ENCODE data around the gene TBC1D1. TPM values are rescaled to one million over a fixed set of nuclear protein-coding genes. Genes with fewer than 3 reads are reported as not detected.
A peak's percentile ranks its signal among the peaks of the same experiment; 100 is the strongest.

The TBC1D1 gene
- polyA plus RNA-seq, 3 donors = 23.3 to 70.0 (median 31.5) TPM

DNA sequence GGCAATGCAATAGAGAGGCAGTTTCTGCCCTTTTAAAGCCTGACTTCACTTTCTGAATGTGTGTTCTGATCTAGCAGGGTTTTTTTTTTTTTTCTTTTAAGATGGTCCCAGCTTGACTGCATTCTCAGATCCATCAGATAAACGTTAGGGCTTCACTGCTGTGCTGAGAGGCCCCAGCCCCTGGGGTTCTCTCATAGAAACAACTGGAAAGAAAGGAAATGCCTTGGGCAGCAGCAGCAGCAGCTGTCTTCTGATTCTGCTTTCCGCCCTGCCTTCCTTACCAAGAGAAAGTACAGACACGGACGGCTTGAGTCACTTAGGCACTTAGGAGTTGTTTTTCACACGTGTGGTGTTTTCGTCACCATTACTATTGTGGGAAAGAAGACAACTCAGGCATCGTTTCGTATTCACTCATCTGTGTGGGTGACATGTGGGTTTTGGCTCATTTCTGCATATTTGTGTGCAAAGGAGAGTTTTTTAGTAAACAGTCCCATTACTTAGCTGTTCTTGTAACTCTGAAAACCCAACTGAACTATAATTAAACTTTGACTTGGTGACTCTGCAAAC, 241.3 kb downstream of the TBC1D1 start:
- 40% methylated on average over 1 of the region's 8 CpGs for WGBS (ENCODE audit: insufficient coverage)
- H3K27me3 ChIP-seq (ENCODE audit: control insufficient read depth in 2 of 2, insufficient read depth in 2 of 2, low read length in 2 of 2) = no peaks in the 10 kb centered on the region
- H3K36me3 Mint-ChIP-seq = peaks cover 86 to 94% of the 10 kb centered on the region in 2 donors
- no peaks in the 10 kb centered on the region for H3K9me3 Mint-ChIP-seq
- no peak overlapping the region for H3K4me2 ChIP-seq (replicated peaks; ENCODE audit: extremely low read depth, low read length, poor library complexity, severe bottlenecking)
- H3K9me3 ChIP-seq (replicated peaks in 1 of 2; ENCODE audit: control insufficient read depth in 1 of 2, insufficient read depth in 1 of 2, low read length in 2 of 2) = no peaks in the 10 kb centered on the region
- no peak overlapping the region for H3K4me3 ChIP-seq (replicated peaks in 1 of 3; ENCODE audit: low read depth in 2 of 3, low read length in 3 of 3)
- peaks cover 0 to 2% (median 0%) of the 10 kb centered on the region in 3 donors for H3K27me3 Mint-ChIP-seq (ENCODE audit: low read depth in 3 of 3)
- peaks cover 15% of the 10 kb centered on the region for H3K4me1 Mint-ChIP-seq
- H2AFZ ChIP-seq (ENCODE audit: insufficient read depth, low read depth, low read length, poor library complexity, severe bottlenecking) = no peak overlapping the region
- DNase-seq = peak; percentile 3 to 81 (median 15)
- H3K79me2 ChIP-seq (ENCODE audit: insufficient read depth, low read length) = no peaks in the 10 kb centered on the region
- H3K4me1 ChIP-seq (ENCODE audit: control insufficient read depth in 1 of 2, insufficient read depth in 2 of 2, low read length in 2 of 2) = peaks cover 8 to 11% of the 10 kb centered on the region in 2 donors
- intact Hi-C loops (cut with micrococcal nuclease) = no loop called here
- no peaks in the 10 kb centered on the region for H4K20me1 ChIP-seq (ENCODE audit: insufficient read depth, low read length)
- peak overlapping the region; percentile 30 for H3K27ac ChIP-seq (ENCODE audit: low read depth in 1 of 2, low read length in 2 of 2)
- peak overlapping the region in 4 of 7 donors; percentile 7 to 71 (median 32) for H3K27ac Mint-ChIP-seq
- no peak overlapping the region for H3K9ac ChIP-seq (ENCODE audit: insufficient read depth, low read length, poor library complexity, severe bottlenecking)
- no peak overlapping the region for H3K4me3 Mint-ChIP-seq
- no peak for TF ChIP-seq CTCF (IDR thresholded peaks at IDR 0.05)
- H3K36me3 ChIP-seq (replicated peaks in 1 of 2; ENCODE audit: control insufficient read depth in 1 of 2, insufficient read depth in 2 of 2, low read length in 2 of 2) = peaks cover 80 to 100% of the 10 kb centered on the region in 2 donors

DNA sequence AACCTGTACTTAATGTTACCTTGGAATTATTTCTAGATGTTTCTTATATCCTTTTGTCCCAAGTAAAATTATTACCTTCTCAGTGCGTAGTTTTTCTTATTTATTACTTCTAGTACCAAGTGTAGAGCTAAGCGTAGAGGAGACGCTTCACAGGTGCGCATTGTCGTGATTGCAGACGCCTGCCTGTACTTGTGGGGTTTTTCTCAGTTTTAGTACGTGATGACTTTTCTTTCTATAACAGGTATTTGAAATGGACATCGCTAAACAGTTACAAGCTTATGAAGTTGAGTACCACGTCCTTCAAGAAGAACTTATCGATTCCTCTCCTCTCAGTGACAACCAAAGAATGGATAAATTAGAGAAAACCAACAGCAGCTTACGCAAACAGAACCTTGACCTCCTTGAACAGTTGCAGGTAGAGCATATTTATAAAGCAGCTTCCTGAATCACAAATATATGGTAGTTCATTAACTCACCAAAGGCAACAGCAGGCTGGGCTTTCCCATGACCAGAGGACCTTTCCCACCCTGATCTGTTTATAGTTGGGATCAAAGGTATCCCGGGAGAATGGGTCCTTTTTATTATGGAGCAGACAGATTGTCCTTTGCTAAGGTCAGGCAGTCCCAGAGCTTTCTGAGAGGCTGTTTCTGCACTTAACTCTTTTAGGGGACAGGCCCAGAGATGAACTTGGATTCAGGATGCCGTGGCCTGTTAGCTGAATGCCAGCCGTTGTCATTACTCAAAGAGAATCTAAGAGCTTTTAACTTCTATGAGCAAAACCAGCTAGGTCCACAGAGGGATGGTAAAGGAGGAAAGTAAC, 242.2 kb downstream of the TBC1D1 start:
- DNase-seq = no peak
- WGBS (ENCODE audit: insufficient coverage) = 96% methylated on average over 4 of the region's 14 CpGs

More for the DNA sequence above, 242.2 kb downstream of the TBC1D1 start:
- Histone ChIP-seq H3K27ac (ENCODE audit: low read depth in 1 of 2, low read length in 2 of 2) (peak overlapping the region in 1 of 2 donors; percentile 20), H2AFZ (ENCODE audit: insufficient read depth, low read depth, low read length, poor library complexity, severe bottlenecking) (no peak overlapping the region), H3K4me3 (replicated peaks in 1 of 3; ENCODE audit: low read depth in 2 of 3, low read length in 3 of 3) (no peak overlapping the region), H3K9ac (ENCODE audit: insufficient read depth, low read length, poor library complexity, severe bottlenecking) (no peak overlapping the region), H3K4me1 (ENCODE audit: control insufficient read depth in 1 of 2, insufficient read depth in 2 of 2, low read length in 2 of 2) (peaks cover 8 to 11% of the 10 kb centered on the region in 2 donors), H3K79me2 (ENCODE audit: insufficient read depth, low read length) (no peaks in the 10 kb centered on the region), H3K9me3 (replicated peaks in 1 of 2; ENCODE audit: control insufficient read depth in 1 of 2, insufficient read depth in 1 of 2, low read length in 2 of 2) (no peaks in the 10 kb centered on the region), H3K36me3 (replicated peaks in 1 of 2; ENCODE audit: control insufficient read depth in 1 of 2, insufficient read depth in 2 of 2, low read length in 2 of 2) (peaks cover 81 to 100% of the 10 kb centered on the region in 2 donors), H3K4me2 (replicated peaks; ENCODE audit: extremely low read depth, low read length, poor library complexity, severe bottlenecking) (no peak overlapping the region), H4K20me1 (ENCODE audit: insufficient read depth, low read length) (no peaks in the 10 kb centered on the region), H3K27me3 (ENCODE audit: control insufficient read depth in 2 of 2, insufficient read depth in 2 of 2, low read length in 2 of 2) (no peaks in the 10 kb centered on the region)
- Mint-ChIP-seq H3K36me3 (peaks cover 86 to 94% of the 10 kb centered on the region in 2 donors), H3K4me3 (no peak overlapping the region), H3K4me1 (peaks cover 14% of the 10 kb centered on the region), H3K27ac (peak overlapping the region in 4 of 7 donors; percentile 36 to 73 (median 45)), H3K27me3 (ENCODE audit: low read depth in 3 of 3) (peaks cover 0 to 2% (median 0%) of the 10 kb centered on the region in 3 donors), H3K9me3 (no peaks in the 10 kb centered on the region)
- no peak for TF ChIP-seq CTCF (IDR thresholded peaks at IDR 0.05)
- intact Hi-C loops (cut with micrococcal nuclease) = no loop called here

All from CD14-positive monocyte (primary cell).